PC-3 (cell line): Measurements from ENCODE around the gene FAM168A. TPM values are rescaled to one million over a fixed set of nuclear protein-coding genes. Genes with fewer than 3 reads are reported as not detected.

Source experiments
- ATAC-seq: fragments of 200-7000 bp; cut with Tn5 transposase; 2 replicates; pipeline ENCODE4 v1.9.1; 2020; ENCODE audit warnings: mild to moderate bottlenecking, moderate library complexity
- BruUV-seq: library from RNA; stranded (reverse); fragments of 400-500 nt; replicated peaks from 2 replicates; lab custom pipeline; 2021; lab: Mats Ljungman, UMichigan
- CTCF ChIA-PET: fragments of 300-600 bp; sonication (Branson Sonifier 250); formaldehyde crosslinking; loops from one replicate; lab custom pipeline; 2022; ENCODE audit warnings: antibody characterized with exemption; lab: Charles Lee
- POLR2A ChIA-PET: fragments of 300-600 bp; sonication (Branson Sonifier 250); formaldehyde crosslinking; loops from one replicate; lab custom pipeline; 2022; ENCODE audit warnings: antibody characterized with exemption; ENCODE audit not compliant: unreplicated experiment; lab: Charles Lee
- DNase-seq: peaks from one replicate; pipeline ENCODE4 v3.0.0-alpha.2; 2015
- H2AFZ ChIP-seq: fragments of 300-600 bp; sonication (generic); 2 replicates; pipeline ENCODE4 v1.6.0; 2016; ENCODE audit warnings: antibody characterized with exemption, low read length
- H3F3A ChIP-seq: fragments of 300-600 bp; sonication (generic); one replicate; pipeline ENCODE4 v1.6.0; 2017; ENCODE audit warnings: antibody characterized with exemption, low read length, control low read depth, mild to moderate bottlenecking; ENCODE audit not compliant: unreplicated experiment
- H3K27ac ChIP-seq: fragments of 300-600 bp; sonication (generic); 2 replicates; pipeline ENCODE4 v1.5.1; 2016; ENCODE audit warnings: mild to moderate bottlenecking, low read length
- H3K27me3 ChIP-seq: fragments of 300-600 bp; sonication (generic); 2 replicates; pipeline ENCODE4 v1.6.1; 2016; ENCODE audit warnings: low read length, mixed read lengths
- H3K36me3 ChIP-seq: fragments of 300-600 bp; sonication (generic); 2 replicates; pipeline ENCODE4 v1.6.1; 2016; ENCODE audit warnings: low read depth, mixed run types, low read length, mixed read lengths
- H3K4me1 ChIP-seq: fragments of 300-600 bp; sonication (generic); 2 replicates; pipeline ENCODE4 v1.5.1; 2016; ENCODE audit warnings: low read length; ENCODE audit not compliant: insufficient read depth
- H3K4me2 ChIP-seq: fragments of 300-600 bp; sonication (generic); 2 replicates; pipeline ENCODE4 v1.6.0; 2016; ENCODE audit warnings: low read length
- H3K4me3 ChIP-seq: fragments of 300-600 bp; sonication (generic); 2 replicates; pipeline ENCODE4 v1.5.1; 2016; ENCODE audit warnings: mild to moderate bottlenecking, low read length, mixed read lengths
- H3K79me2 ChIP-seq: fragments of 300-600 bp; sonication (generic); 2 replicates; pipeline ENCODE4 v1.6.1; 2017; ENCODE audit warnings: low read length, mixed read lengths
- H3K9ac ChIP-seq: fragments of 300-600 bp; sonication (generic); 2 replicates; pipeline ENCODE4 v1.6.0; 2016; ENCODE audit warnings: mild to moderate bottlenecking, low read length
- H3K9me2 ChIP-seq: fragments of 300-600 bp; sonication (generic); replicated peaks from 2 replicates; pipeline ENCODE4 v1.6.1; 2016; ENCODE audit warnings: mixed run types, low read length, mixed read lengths
- H3K9me3 ChIP-seq: fragments of 300-600 bp; sonication (generic); 2 replicates; pipeline ENCODE4 v1.6.1; 2016; ENCODE audit warnings: low read length, mixed read lengths
- H4K20me1 ChIP-seq: fragments of 300-600 bp; sonication (generic); 2 replicates; pipeline ENCODE4 v1.6.1; 2016; ENCODE audit warnings: low read length, mixed read lengths
- CTCF ChIP-seq: fragments of 300-600 bp; sonication (generic); conservative IDR thresholded peaks from 2 replicates; pipeline ENCODE4 v1.5.1; 2017; ENCODE audit warnings: antibody characterized with exemption, low read depth, mild to moderate bottlenecking, low read length
- EZH2 ChIP-seq: fragments of 300-600 bp; sonication (generic); IDR thresholded peaks from one replicate; pipeline ENCODE4 v1.6.1; 2017; ENCODE audit warnings: antibody characterized with exemption, mild to moderate bottlenecking, low read length; ENCODE audit not compliant: unreplicated experiment
- EZH2phosphoT487 ChIP-seq: fragments of 300-600 bp; sonication (generic); IDR thresholded peaks from 2 replicates; pipeline ENCODE4 v1.6.1; 2018; ENCODE audit warnings: mild to moderate bottlenecking, antibody characterized with exemption, low read length, borderline replicate concordance
- intact Hi-C: fragments of 100-400 bp; cut with micrococcal nuclease; formaldehyde crosslinking; loops from 2 replicates; pipeline ENCODE4 v1.9.0; 2023
- total RNA-seq: library from RNA; depleted of rRNA; stranded (reverse); fragments of >200 nt; gene quantifications from 2 replicates; pipeline ENCODE4 v1.2.3, GENCODE V29; 2014

Gene FAM168A
- total RNA-seq, 1 experiment from 2014 or later = 24.5 TPM

DNA sequence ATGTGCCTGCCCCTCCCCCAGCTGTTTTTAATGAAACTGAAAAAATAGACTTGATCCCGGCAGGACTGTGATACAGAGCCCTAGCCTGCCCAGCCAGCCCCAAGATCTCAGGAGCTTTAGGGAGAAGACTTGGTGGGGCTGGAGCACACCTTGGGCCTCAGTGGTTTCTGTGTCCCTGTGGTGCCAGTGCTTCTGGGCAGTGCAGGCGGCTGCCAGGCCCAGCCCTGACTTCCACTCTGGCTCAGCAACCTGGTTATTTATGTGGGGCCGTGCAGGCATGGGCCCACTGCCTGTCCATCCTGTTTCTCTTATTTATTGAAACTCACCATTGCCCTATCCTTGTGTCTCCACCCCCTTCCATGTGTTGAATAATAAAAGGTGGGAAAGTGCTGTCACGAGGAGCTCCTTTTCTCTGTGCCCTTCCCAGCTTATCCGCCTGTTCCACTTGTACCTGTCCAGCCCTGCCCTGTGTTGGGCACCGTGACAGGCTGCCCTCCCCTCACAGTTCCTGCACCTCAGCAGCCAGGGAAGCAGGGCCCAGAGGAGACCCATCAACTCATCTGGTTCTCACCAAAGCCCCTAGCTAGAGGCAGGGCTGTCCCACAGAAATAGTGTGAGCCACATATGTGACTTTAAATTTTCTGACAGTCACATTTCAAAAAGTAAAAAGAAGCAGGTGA, 201.5 kb downstream of the FAM168A start:
- Histone ChIP-seq H3F3A (no peaks in the 10 kb centered on the region), H3K27me3 (no peaks in the 10 kb centered on the region), H3K4me2 (no peak overlapping the region), H3K27ac (no peak overlapping the region), H3K79me2 (no peaks in the 10 kb centered on the region), H3K9me3 (no peaks in the 10 kb centered on the region), H3K4me1 (no peaks in the 10 kb centered on the region), H3K9ac (no peak overlapping the region), H3K4me3 (no peak overlapping the region), H2AFZ (no peak overlapping the region), H3K36me3 (peaks cover 16% of the 10 kb centered on the region; the same call in 1 of the 2 replicates), H4K20me1 (no peaks in the 10 kb centered on the region), H3K9me2 (no peaks in the 10 kb centered on the region)
- ATAC-seq (no peak), DNase-seq (no peak)
- intact Hi-C loops = no loop called here
- TF ChIP-seq EZH2 (no peak), CTCF (no peak), EZH2phosphoT487 (no peak)
- CTCF ChIA-PET = interaction anchor here (1.2 kb wide), 1 partner anchor 33 kb away, joined by 3 read pairs; no protein-coding TSS in a partner anchor
- POLR2A ChIA-PET = interaction anchor here (0.6 kb wide), 1 partner anchor 59 kb away, joined by 3 read pairs; no protein-coding TSS in a partner anchor
- no TSS peak for BruUV-seq

- H3K9me2 ChIP-seq = no peaks in the 10 kb centered on the region
- no peaks in the 10 kb centered on the region for H4K20me1 ChIP-seq
- H3K4me3 ChIP-seq = no peak overlapping the region
- DNase-seq = no peak
- no TSS peak for BruUV-seq
- H3K9me3 ChIP-seq = no peaks in the 10 kb centered on the region
- no peak for ATAC-seq
- H3K4me2 ChIP-seq = no peak overlapping the region
- H3K27me3 ChIP-seq = no peaks in the 10 kb centered on the region
- intact Hi-C loops = no loop called here
- H3K4me1 ChIP-seq = no peaks in the 10 kb centered on the region
- H3K36me3 ChIP-seq = peaks cover 20% of the 10 kb centered on the region; the same call in 1 of the 2 replicates
- ChIA-PET POLR2A (interaction anchor here (0.6 kb wide), 1 partner anchor 58 kb away, joined by 3 read pairs; no protein-coding TSS in a partner anchor), CTCF (no interaction called here)
- no peak overlapping the region for H3K27ac ChIP-seq
- TF ChIP-seq CTCF = no peak
- no peak for TF ChIP-seq EZH2phosphoT487
- TF ChIP-seq EZH2 = no peak
- H3K9ac ChIP-seq = no peak overlapping the region
- no peak overlapping the region for H2AFZ ChIP-seq
- no peaks in the 10 kb centered on the region for H3K79me2 ChIP-seq
- no peaks in the 10 kb centered on the region for H3F3A ChIP-seq
Observed at GRCh38 chr11:73395297-73396208, 202.4 kb downstream of the FAM168A start.
